ENCODE measurements around the gene TPD52L2. TPM values are rescaled to one million over a fixed set of nuclear protein-coding genes. Genes with fewer than 3 reads are reported as not detected.

TPD52L2 gene
- polyA plus RNA-seq (2013), result 54.0 TPM

GRCh38 chr20:63864978-63865640, at the start of gene TPD52L2:
Gene TPD52L2, plus strand, starts transcription at chr20:63865270. Its CDS starts 96 bp downstream, at chr20:63865366.
- Histone ChIP-seq H3K9me3 (ENCODE audit: control extremely low read depth in 1 of 5, control insufficient read depth in 4 of 5, insufficient read depth in 2 of 5, low read depth in 1 of 5, low read length in 4 of 5) (no peaks in the 10 kb centered on the region), H3K4me3 (ENCODE audit: control insufficient read depth in 1 of 7, extremely low read depth in 1 of 7, insufficient read depth in 4 of 7, low read depth in 2 of 7, low read length in 6 of 7) (peak within 1 kb of the TSS; percentile 59 to 95 (median 89)), H3K4me1 (ENCODE audit: control extremely low read depth in 1 of 4, control insufficient read depth in 4 of 4, insufficient read depth in 4 of 4, low read length in 3 of 4) (peaks cover 0 to 58% (median 40%) of the 10 kb centered on the region in 4 experiments), H3K27me3 (replicated peaks in 2 of 5; ENCODE audit: control insufficient read depth in 4 of 5, insufficient read depth in 5 of 5, low read length in 4 of 5) (no peaks in the 10 kb centered on the region), H3K36me3 (ENCODE audit: control insufficient read depth in 4 of 4, insufficient read depth in 4 of 4, low read length in 3 of 4) (peaks cover 5 to 40% (median 28%) of the 10 kb centered on the region in 4 experiments), H3K27ac (ENCODE audit: insufficient read depth in 1 of 2, low read depth in 1 of 2, low read length in 2 of 2, poor library complexity in 1 of 2, severe bottlenecking in 2 of 2) (peak within 1 kb of the TSS; percentile 70 to 93)
- 0% methylated on average over 66 of the region's 68 CpGs for WGBS (ENCODE audit: insufficient coverage)
- DNase-seq, result peak; percentile 98 to 99 (median 99)
- ChIA-PET POLR2A (interaction anchor here (0.5 to 1.7 kb wide), 12 partner anchors 9 to 377 kb away, joined by 3 to 5 read pairs (median 4); partner anchors contain the start of genes SLC2A4RG and ZBTB46), CTCF (interaction anchor here (0.6 to 3.0 kb wide), 21 partner anchors 9 to 167 kb away, joined by 3 to 13 read pairs (median 4); partner anchors contain the start of genes ARFRP1, DNAJC5 and ZGPAT)

- H3K27ac ChIP-seq (ENCODE audit: insufficient read depth in 1 of 2, low read depth in 1 of 2, low read length in 2 of 2, poor library complexity in 1 of 2, severe bottlenecking in 2 of 2), result no peak overlapping the region
- no peak overlapping the region for H3K4me3 ChIP-seq (ENCODE audit: control insufficient read depth in 1 of 7, extremely low read depth in 1 of 7, insufficient read depth in 4 of 7, low read depth in 2 of 7, low read length in 6 of 7)
- no peaks in the 10 kb centered on the region for H3K9me3 ChIP-seq (ENCODE audit: control extremely low read depth in 1 of 5, control insufficient read depth in 4 of 5, insufficient read depth in 2 of 5, low read depth in 1 of 5, low read length in 4 of 5)
- peak in 1 of 3 donors; percentile 14 for DNase-seq
- no peaks in the 10 kb centered on the region for H3K4me1 ChIP-seq (ENCODE audit: control extremely low read depth in 1 of 4, control insufficient read depth in 4 of 4, insufficient read depth in 4 of 4, low read length in 3 of 4)
- CTCF ChIA-PET, result no interaction called here
- POLR2A ChIA-PET, result no interaction called here
- no peaks in the 10 kb centered on the region for H3K36me3 ChIP-seq (ENCODE audit: control insufficient read depth in 4 of 4, insufficient read depth in 4 of 4, low read length in 3 of 4)
- no peaks in the 10 kb centered on the region for H3K27me3 ChIP-seq (replicated peaks in 2 of 5; ENCODE audit: control insufficient read depth in 4 of 5, insufficient read depth in 5 of 5, low read length in 4 of 5)
- 94% methylated on average over 6 of the region's 14 CpGs for WGBS (ENCODE audit: insufficient coverage)
Measured at GRCh38 chr20:63815615-63816253, 49.3 kb upstream of the TPD52L2 start.

DNA sequence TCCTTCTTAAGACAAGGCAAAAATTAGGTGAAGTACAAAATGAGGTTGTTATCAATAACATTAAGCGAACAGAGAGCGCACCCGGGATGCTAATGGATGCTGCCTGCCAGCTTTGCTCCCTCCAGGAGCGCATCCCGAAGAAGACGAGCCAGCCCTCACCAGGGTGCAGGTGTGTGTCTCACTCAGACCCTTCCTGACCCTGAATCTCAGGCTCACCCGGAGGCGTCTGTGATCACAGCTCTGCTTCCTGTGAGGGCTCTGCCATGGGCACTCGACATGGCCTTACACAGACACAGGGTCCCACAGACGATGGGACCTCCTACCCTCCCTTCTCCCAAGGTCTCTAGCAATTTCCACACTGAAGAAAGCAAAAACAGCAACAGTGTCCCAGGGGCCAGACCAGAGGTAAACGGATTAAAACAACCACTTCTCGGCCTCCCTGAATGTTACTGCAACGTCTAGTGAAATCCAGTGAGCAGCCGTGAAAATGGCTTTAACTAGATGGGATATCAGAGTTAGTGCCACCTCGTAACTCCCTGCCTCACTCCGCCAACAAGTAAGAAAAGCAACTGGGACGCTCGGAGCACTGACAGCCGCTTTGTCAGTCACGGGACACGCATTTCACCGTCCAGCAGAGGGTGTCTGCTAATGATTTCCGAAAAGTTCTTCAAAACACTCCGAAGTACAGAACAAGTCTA, 45.7 kb upstream of the TPD52L2 start:
- Histone ChIP-seq H3K4me3 (ENCODE audit: control insufficient read depth in 1 of 7, extremely low read depth in 1 of 7, insufficient read depth in 4 of 7, low read depth in 2 of 7, low read length in 6 of 7) (peak overlapping the region in 1 of 7 experiments; percentile 23), H3K9me3 (ENCODE audit: control extremely low read depth in 1 of 5, control insufficient read depth in 4 of 5, insufficient read depth in 2 of 5, low read depth in 1 of 5, low read length in 4 of 5) (no peaks in the 10 kb centered on the region), H3K36me3 (ENCODE audit: control insufficient read depth in 4 of 4, insufficient read depth in 4 of 4, low read length in 3 of 4) (no peaks in the 10 kb centered on the region), H3K27me3 (replicated peaks in 2 of 5; ENCODE audit: control insufficient read depth in 4 of 5, insufficient read depth in 5 of 5, low read length in 4 of 5) (no peaks in the 10 kb centered on the region), H3K4me1 (ENCODE audit: control extremely low read depth in 1 of 4, control insufficient read depth in 4 of 4, insufficient read depth in 4 of 4, low read length in 3 of 4) (peaks cover 0 to 12% (median 0%) of the 10 kb centered on the region in 4 experiments), H3K27ac (ENCODE audit: insufficient read depth in 1 of 2, low read depth in 1 of 2, low read length in 2 of 2, poor library complexity in 1 of 2, severe bottlenecking in 2 of 2) (no peak overlapping the region)
- CTCF ChIA-PET, result interaction anchor here (0.6 to 1.6 kb wide), 4 partner anchors 39 to 124 kb away, joined by 3 to 6 read pairs (median 3); no protein-coding TSS in a partner anchor
- DNase-seq, result peak in 2 of 3 donors; percentile 44 to 55
- POLR2A ChIA-PET, result no interaction called here
- 84% methylated on average over 15 of the region's 24 CpGs for WGBS (ENCODE audit: insufficient coverage)

DNA sequence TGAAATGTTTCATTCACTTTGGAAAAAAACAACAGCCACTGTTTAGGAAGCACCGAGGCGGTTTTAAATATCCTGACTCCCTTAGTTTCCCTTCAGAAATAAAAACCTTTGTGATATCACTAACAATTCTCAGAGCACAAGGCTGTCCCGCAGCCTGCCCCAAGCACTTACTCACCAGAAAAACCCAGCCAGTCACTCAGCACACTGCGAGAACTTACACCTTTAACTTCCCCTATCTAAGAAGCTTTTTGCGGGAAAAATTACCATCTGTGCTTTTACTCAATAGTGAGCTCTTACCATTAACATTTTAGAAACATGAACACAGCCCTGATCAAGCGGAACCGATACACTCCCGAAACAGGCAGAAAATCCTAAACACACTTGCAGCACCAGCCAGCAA, 43.3 kb upstream of the TPD52L2 start:
- Histone ChIP-seq H3K4me1 (ENCODE audit: control extremely low read depth in 1 of 4, control insufficient read depth in 4 of 4, insufficient read depth in 4 of 4, low read length in 3 of 4) (peaks cover 0 to 12% (median 0%) of the 10 kb centered on the region in 4 experiments), H3K4me3 (ENCODE audit: control insufficient read depth in 1 of 7, extremely low read depth in 1 of 7, insufficient read depth in 4 of 7, low read depth in 2 of 7, low read length in 6 of 7) (no peak overlapping the region), H3K27ac (ENCODE audit: insufficient read depth in 1 of 2, low read depth in 1 of 2, low read length in 2 of 2, poor library complexity in 1 of 2, severe bottlenecking in 2 of 2) (no peak overlapping the region), H3K27me3 (replicated peaks in 2 of 5; ENCODE audit: control insufficient read depth in 4 of 5, insufficient read depth in 5 of 5, low read length in 4 of 5) (no peaks in the 10 kb centered on the region), H3K9me3 (ENCODE audit: control extremely low read depth in 1 of 5, control insufficient read depth in 4 of 5, insufficient read depth in 2 of 5, low read depth in 1 of 5, low read length in 4 of 5) (no peaks in the 10 kb centered on the region), H3K36me3 (ENCODE audit: control insufficient read depth in 4 of 4, insufficient read depth in 4 of 4, low read length in 3 of 4) (no peaks in the 10 kb centered on the region)
- peak in 1 of 3 donors; percentile 11 for DNase-seq
- WGBS (ENCODE audit: insufficient coverage), result 97% methylated on average over 5 of the region's 8 CpGs
- CTCF ChIA-PET, result interaction anchor here (1.3 to 1.6 kb wide), 4 partner anchors 14 to 54 kb away, joined by 3 to 5 read pairs (median 4); partner anchors contain the start of gene ABHD16B
- POLR2A ChIA-PET, result no interaction called here

GRCh38 chr20:63822276-63822696, 42.8 kb upstream of the TPD52L2 start:
- 90% methylated on average over 15 of the region's 15 CpGs for WGBS (ENCODE audit: insufficient coverage)
- ChIA-PET CTCF (interaction anchor here (1.3 to 1.6 kb wide), 4 partner anchors 15 to 55 kb away, joined by 3 to 5 read pairs (median 4); partner anchors contain the start of gene ABHD16B), POLR2A (no interaction called here)
- H3K27me3 ChIP-seq (replicated peaks in 2 of 5; ENCODE audit: control insufficient read depth in 4 of 5, insufficient read depth in 5 of 5, low read length in 4 of 5), result no peaks in the 10 kb centered on the region
- no peaks in the 10 kb centered on the region for H3K36me3 ChIP-seq (ENCODE audit: control insufficient read depth in 4 of 4, insufficient read depth in 4 of 4, low read length in 3 of 4)
- no peaks in the 10 kb centered on the region for H3K9me3 ChIP-seq (ENCODE audit: control extremely low read depth in 1 of 5, control insufficient read depth in 4 of 5, insufficient read depth in 2 of 5, low read depth in 1 of 5, low read length in 4 of 5)
- DNase-seq, result no peak
- H3K4me1 ChIP-seq (ENCODE audit: control extremely low read depth in 1 of 4, control insufficient read depth in 4 of 4, insufficient read depth in 4 of 4, low read length in 3 of 4), result peaks cover 0 to 12% (median 0%) of the 10 kb centered on the region in 4 experiments
- no peak overlapping the region for H3K4me3 ChIP-seq (ENCODE audit: control insufficient read depth in 1 of 7, extremely low read depth in 1 of 7, insufficient read depth in 4 of 7, low read depth in 2 of 7, low read length in 6 of 7)
- H3K27ac ChIP-seq (ENCODE audit: insufficient read depth in 1 of 2, low read depth in 1 of 2, low read length in 2 of 2, poor library complexity in 1 of 2, severe bottlenecking in 2 of 2), result no peak overlapping the region

DNA sequence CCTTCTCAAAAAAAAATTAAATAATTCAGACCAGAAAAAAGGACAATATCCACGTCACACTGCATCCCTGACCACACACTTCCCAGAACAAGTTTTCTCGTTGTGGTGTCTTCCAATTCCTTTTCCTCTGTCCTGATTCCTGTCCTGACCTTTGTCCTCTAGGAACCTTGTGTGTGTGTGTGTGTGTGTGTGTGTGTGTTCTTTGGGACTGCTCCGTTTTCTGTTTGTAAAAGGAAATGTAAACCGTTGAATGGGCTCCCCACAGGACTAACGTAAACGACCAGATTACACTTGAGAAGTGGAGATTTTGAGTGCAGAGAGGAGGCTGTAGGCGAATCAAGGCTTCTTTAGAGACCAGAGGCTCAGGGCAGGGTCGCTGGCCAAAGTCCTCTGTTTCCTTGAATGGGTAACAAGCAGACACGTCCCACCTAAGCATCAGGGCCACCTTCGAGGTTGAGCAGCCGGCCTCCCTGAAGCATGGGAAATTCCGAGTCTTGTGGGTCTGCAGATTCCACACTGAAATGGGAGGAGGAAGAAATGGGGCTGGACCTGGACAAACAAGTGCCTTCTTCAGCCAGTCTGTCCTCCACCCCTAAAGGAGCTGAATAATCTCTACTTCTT, 41.3 kb upstream of the TPD52L2 start:
- Histone ChIP-seq H3K4me1 (ENCODE audit: control extremely low read depth in 1 of 4, control insufficient read depth in 4 of 4, insufficient read depth in 4 of 4, low read length in 3 of 4) (peaks cover 0 to 12% (median 4%) of the 10 kb centered on the region in 4 experiments), H3K27me3 (replicated peaks in 2 of 5; ENCODE audit: control insufficient read depth in 4 of 5, insufficient read depth in 5 of 5, low read length in 4 of 5) (no peaks in the 10 kb centered on the region), H3K36me3 (ENCODE audit: control insufficient read depth in 4 of 4, insufficient read depth in 4 of 4, low read length in 3 of 4) (no peaks in the 10 kb centered on the region), H3K4me3 (ENCODE audit: control insufficient read depth in 1 of 7, extremely low read depth in 1 of 7, insufficient read depth in 4 of 7, low read depth in 2 of 7, low read length in 6 of 7) (no peak overlapping the region), H3K27ac (ENCODE audit: insufficient read depth in 1 of 2, low read depth in 1 of 2, low read length in 2 of 2, poor library complexity in 1 of 2, severe bottlenecking in 2 of 2) (no peak overlapping the region), H3K9me3 (ENCODE audit: control extremely low read depth in 1 of 5, control insufficient read depth in 4 of 5, insufficient read depth in 2 of 5, low read depth in 1 of 5, low read length in 4 of 5) (no peaks in the 10 kb centered on the region)
- POLR2A ChIA-PET, result no interaction called here
- DNase-seq, result no peak
- WGBS (ENCODE audit: insufficient coverage), result 100% methylated on average over 3 of the region's 12 CpGs
- CTCF ChIA-PET, result no interaction called here

Data from common myeloid progenitor, CD34-positive (primary cell).